HG03066 (cell line): ENCODE data around the gene OR52B2.
"Not testable (repeated sequence)": the region's sequence is repeated elsewhere in the genome, so short reads cannot be mapped to it uniquely, and the experiment has no call there.

ENCODE experiments used
- ATAC-seq: cut with Tn5 transposase; IDR thresholded peaks from one replicate; pipeline ENCODE4 v1.9.1; 2021; ENCODE audit warnings: low read depth; ENCODE audit not compliant: unreplicated experiment

The OR52B2 gene

GRCh38 chr11:6156628-6157359 is 13.3 kb downstream of the OR52B2 start:
- ATAC-seq: no peak

DNA sequence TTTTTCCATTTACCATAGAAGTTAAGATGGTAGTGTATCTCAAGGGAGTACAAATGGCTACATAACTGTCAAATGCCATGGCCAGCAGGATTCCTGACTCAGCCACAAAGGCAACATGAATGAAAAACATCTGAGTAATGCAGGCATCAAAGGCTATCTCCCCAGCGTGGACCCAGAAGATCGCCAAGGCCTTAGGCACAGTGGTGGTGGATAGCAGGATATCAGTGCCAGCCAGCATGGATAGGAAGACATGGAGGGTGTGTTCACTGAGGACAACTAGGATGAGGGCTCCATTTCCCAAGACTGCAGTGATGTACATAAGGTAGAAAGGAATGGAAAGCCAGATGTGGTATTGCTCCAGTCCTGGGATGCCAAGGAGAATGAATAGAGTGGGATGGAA is 18.0 kb downstream of the OR52B2 start:
- no peak for ATAC-seq

DNA sequence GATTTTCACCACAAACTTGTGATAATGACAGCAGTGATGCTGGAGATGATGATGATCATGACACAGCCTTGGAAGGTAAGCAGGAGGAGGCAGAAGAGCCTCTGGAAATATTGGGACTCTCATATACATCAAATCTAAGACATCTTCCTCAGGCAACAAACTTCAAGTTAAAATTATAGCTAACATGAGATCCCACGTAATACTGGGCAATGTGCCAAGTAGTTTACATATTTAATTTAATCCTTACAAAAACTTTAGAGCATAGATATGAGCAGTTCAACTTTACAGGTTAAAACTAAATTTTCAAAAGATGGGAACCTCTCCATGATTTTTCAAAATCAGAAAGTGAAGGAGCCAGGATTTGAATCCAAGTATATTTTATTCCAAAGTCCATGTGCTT is 19.0 kb downstream of the OR52B2 start:
- no peak for ATAC-seq

DNA sequence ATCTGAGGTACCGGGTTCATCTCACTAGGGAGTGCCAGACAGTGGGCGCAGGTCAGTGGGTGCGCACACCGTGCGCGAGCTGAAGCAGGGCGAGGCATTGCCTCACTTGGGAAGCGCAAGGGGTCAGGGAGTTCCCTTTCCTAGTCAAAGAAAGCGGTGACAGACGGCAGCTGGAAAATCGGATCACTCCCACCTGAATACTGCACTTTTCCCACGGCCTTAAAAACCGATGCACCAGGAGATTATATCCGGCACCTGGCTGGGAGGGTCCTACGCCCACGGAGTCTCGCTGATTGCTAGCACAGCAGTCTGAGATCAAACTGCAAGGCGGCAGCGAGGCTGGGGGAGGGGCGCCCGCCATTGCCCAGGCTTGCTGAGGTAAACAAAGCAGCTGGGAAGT is 26.4 kb downstream of the OR52B2 start:
- not testable (repeated sequence) for ATAC-seq

DNA sequence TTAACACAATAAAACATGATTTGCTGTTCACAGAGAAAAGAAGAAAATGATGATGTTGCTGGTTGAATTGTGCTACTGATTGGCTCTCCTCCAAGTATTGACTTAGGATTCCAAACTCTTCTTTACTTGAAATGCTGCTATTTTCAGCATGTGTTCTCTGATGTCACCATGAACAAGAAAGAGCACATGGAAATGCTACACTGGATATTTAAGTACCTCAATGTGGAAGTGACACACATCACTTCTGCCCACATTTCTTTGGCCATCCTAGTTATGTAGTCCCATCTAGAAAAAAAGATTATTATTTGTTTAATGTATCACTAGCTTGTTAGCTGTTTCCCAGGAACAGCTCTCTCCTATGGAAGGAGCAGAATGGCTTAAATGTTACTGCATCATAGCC is 27.2 kb downstream of the OR52B2 start:
- no peak for ATAC-seq

DNA sequence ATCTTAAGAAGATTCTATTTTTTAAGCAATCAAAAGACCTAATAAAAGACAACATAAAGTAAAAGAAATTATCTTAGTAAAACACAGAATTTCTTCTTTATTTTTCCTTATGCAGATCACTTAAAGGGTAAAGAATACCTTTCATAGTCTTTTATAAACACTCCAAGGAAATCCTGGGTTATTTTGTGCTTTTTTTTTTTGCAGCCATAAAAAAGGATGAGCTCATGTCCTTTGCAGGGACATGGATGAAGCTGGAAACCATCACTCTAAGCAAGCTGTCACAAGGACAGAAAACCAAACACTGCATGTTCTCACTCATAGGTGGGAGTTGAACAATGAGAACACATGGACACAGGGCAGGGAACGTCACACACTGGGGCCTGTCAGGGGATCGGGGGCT is 34.2 kb downstream of the OR52B2 start:
- ATAC-seq: not testable (repeated sequence)

GRCh38 chr11:6132431-6132830 is 37.7 kb downstream of the OR52B2 start:
- no peak for ATAC-seq

DNA sequence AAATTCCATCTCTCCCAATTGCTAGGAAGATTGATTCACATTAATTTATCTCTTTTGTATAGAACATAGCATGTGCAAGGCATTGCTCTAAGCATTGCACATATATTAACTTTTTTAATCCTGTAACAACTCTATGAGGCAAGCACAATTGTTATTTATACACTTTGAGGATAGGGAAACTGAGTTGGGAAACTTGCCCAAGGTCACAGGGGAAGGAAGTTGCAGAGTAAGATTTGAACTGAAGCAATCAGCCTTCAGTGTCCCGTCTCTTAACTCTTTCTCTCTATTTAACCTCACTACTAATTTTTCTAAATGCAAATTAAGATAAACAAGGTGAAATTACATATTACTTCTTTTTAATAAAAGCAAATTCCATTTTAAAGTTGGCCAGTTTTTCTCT is 40.5 kb downstream of the OR52B2 start:
- no peak for ATAC-seq

GRCh38 chr11:6129011-6129410 is 41.1 kb downstream of the OR52B2 start:
- ATAC-seq: no peak

DNA sequence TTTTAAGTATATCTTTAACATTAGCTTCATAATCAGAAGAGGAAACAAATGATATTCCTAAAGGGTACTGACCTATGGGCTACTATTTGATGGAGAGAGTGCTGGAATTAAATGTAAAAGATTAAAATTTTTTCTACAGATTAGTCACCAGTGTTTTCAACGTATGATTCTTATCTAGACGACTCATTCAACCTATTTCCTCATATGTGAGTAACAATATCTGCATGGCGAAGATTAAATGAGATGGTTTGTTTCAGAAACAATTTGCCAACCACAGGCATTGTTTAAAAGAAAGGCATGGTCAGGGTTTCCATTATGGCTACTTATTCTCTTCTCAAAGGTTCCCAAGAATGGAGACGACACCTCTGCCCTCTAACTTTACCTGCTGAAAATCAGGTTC is 42.2 kb downstream of the OR52B2 start:
- no peak for ATAC-seq

GRCh38 chr11:6124245-6124644 is 45.9 kb downstream of the OR52B2 start:
- no peak for ATAC-seq
